Hepatocyte (in vitro differentiated cells): Measurements from ENCODE around the gene ESD.

Experiments used
- CTCF ChIP-seq: fragments of 200-600 bp; sonication (generic); IDR thresholded peaks from 2 replicates; pipeline ENCODE4 v1.5.1; 2016; ENCODE audit warnings: antibody characterized with exemption, mild to moderate bottlenecking; ENCODE audit not compliant: poor library complexity
- EZH2 ChIP-seq: fragments of 200-600 bp; sonication (generic); IDR thresholded peaks from 2 replicates; pipeline ENCODE4 v1.6.1; 2016; ENCODE audit warnings: antibody characterized with exemption, mild to moderate bottlenecking, borderline replicate concordance
- EZH2phosphoT487 ChIP-seq: fragments of 200-600 bp; sonication (generic); IDR thresholded peaks from one replicate; pipeline ENCODE4 v1.6.1; 2018; ENCODE audit warnings: antibody characterized with exemption, mild to moderate bottlenecking, low read depth, moderate library complexity; ENCODE audit not compliant: unreplicated experiment, severe bottlenecking

DNA sequence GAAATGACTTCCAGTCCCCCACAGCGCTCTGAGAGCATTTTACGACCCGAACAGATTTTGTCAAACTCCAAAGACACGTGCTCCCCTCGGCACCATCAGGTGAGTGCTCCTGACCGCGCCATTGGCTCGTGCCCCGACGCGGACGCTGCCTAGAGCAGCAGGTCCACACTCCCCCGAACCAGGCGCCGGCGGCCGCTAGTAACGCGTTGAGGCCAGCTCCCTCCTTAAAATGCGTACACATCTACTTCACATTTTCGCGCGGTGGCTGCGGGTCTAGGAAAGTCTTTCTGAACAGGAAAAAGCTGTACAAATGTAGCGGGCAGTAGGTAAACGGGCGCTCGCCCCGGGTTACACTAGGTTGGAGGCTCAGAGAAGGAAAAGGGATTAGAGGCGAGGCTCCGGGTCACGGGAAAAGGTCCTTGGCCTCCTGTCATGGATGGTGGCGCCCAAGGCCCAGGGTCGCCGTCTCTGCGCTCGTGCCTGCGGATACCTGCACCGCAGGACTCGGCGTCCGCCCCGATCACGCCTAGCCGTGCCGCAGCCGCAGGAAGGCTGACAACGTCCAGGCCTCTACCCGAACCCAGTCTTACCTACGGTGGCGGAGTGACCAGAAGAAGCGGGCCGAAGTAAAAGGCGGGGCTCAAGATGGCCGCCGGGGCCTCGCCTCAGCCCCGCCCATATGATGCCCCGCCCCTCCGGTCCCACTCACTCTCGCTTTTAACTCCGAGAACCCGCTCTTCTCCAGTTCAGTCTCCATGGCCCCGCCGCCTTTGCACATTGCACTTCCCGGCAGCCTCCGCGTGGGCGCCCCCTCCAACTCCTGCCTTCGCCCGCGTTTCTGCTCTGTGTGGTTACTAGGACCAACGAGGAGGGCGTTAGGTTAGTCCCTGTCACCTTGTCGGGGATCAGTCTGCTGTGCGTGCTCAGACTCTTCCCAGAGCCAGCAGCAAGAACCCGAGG, at the start of gene ESD:
- TF ChIP-seq CTCF = no peak
- TF ChIP-seq EZH2phosphoT487 = no peak
- TF ChIP-seq EZH2 = no peak
